GM18519 (cell line): ENCODE results near the gene LAMC3.

ENCODE experiments used
- ATAC-seq: cut with Tn5 transposase; IDR thresholded peaks from one replicate; pipeline ENCODE4 v1.9.1; 2021; ENCODE audit warnings: mild to moderate bottlenecking, moderate library complexity; ENCODE audit not compliant: unreplicated experiment, low FRiP score

Gene LAMC3

DNA sequence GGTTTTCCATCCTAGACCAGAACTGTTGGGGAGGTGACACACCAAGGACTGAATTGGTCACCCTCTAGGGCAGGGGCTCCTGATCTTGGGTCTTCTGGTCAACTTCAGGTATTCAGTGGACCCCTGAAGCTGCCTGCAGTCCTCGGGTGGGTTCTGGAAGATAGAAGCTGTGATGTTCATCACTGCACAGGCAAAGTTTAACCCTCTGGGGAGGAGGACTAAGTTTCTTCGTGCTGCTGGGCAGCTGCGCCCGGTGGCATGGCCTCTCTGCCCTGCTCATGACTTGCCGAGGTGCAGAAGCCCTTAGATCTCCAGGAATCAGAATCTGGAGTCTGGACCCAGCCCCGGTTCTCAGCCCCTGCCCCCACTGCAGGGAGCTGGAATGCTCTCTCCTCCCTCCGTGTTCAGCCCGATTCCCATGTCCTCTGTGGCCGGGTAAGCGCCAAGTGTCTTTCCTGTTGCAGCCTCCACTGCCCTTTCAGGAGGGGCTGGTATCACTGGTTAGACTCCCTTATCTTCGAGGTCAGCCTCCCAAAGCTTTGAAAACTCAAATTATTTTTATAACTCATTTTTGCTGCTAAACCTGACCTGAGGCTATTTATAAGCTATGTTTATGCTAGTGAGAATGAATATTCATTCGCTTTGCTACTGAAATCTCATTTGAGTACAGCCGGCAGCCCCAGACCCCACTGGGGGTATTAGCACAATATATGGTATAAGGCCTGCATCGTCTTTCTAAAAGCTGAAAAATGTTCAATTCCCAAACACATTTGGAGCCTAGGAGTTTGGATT is 1.7 kb downstream of the LAMC3 start:
- ATAC-seq: no peak

DNA sequence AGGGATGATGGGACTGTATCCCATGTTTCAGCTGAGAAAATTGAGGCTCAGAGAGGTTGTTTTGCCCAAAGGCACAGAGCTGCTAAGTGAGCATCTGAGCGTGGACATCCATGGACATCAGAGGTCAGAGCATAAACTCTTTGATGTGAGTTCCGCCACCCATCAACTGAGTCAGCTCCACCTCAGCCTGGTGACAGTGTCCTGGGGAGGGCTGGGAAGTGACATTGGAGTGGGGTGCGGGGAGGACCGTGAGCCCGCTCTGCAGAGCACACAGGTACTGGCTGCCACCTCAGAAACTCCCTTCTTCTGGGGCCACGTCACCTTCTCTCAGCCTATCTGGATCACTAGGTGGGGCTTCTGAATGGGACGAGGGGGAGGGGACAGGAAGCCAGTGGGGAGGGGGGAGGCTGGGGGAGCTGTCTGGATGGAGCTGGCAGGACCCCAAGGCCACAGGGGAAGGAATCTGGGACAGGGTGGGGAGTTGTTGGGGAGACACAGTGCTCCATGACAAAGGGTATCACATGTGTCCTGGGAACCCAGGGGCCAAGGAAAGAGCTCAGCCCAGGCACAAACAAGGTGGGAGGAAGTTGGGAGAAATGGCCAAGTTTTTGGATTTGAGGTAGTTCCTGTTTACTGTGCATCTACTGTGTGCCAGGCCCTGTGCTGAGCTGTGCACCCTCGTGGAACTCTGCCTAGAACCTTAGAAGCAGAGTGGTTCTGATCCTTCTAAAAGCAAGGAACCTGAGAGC is 2.5 kb downstream of the LAMC3 start:
- ATAC-seq: no peak

DNA sequence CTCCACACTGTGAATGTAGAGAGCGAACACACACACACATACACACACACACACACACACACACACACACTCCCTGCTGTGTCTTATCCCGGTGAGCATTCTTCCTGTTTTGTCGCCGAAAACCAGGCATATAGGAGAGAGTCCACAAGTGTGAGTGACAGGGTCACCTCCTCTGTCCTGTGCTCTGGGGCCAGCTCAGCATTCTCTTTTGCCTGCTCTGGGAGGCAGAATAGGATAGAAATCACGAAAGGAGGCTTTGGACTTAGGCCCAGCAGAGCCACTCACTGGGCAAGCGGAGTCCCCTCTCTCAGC is 3.0 kb downstream of the LAMC3 start:
- ATAC-seq: no peak

DNA sequence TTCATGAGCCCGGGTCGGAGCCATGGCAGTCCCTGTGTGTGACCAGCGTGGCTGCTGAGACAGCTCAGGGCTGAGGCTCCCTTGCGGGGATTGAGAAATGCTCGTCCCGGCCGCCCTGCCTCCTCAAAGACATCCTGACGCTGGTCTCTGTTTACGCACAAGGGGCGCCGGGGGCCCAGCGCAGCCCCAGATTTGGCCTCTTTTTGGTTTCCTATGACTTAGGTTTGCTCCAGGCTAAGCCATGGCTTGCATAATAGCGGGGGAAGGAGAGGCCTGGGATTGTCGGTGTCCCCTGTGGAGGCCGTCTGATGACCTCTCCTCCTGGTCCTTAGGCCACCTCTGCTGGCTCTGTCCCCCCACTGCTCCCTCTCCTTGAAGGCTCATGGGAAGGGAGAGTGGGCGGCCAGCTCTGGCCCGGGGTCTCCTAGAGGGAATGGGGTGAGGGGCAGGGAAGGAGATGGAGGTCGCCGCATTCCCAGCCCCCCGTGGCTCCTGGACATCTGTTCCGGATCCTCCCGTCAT is 3.5 kb downstream of the LAMC3 start:
- ATAC-seq: no peak

DNA sequence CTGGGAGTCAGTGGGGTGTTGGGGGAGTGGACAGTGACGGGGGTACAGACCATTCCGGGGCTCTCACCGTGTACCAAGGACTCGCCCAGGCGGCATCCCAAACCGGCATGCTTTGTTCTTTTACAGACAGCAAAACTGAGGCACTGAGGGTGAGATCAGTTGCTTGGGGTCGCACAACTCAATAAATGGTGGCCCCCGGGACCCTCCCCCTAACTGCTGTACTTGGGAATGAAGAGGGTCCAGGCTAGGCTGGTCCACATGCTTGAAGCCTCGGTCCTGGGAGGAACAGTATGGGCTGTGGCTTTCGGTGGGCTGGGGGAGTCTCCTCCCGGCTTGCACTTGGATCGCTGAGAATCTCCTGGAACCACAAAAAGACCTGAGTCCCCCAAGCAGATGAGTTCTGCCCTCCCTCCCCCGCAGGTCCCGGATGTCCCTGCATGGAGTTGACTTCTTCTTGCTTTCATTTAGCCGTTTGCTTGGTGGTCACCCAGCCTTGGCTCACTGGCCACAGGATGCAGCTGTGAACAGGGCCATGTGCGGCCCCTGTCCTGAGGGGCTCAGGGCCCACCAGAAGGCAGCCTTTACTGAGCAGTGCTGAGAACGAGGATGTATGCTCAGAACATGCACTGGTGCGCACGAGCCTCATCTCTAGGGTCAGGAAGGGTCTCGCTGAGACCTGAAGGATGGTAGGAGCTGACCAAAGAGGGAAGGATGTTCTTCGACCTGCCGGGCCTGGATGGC is 4.2 kb downstream of the LAMC3 start:
- ATAC-seq: no peak

DNA sequence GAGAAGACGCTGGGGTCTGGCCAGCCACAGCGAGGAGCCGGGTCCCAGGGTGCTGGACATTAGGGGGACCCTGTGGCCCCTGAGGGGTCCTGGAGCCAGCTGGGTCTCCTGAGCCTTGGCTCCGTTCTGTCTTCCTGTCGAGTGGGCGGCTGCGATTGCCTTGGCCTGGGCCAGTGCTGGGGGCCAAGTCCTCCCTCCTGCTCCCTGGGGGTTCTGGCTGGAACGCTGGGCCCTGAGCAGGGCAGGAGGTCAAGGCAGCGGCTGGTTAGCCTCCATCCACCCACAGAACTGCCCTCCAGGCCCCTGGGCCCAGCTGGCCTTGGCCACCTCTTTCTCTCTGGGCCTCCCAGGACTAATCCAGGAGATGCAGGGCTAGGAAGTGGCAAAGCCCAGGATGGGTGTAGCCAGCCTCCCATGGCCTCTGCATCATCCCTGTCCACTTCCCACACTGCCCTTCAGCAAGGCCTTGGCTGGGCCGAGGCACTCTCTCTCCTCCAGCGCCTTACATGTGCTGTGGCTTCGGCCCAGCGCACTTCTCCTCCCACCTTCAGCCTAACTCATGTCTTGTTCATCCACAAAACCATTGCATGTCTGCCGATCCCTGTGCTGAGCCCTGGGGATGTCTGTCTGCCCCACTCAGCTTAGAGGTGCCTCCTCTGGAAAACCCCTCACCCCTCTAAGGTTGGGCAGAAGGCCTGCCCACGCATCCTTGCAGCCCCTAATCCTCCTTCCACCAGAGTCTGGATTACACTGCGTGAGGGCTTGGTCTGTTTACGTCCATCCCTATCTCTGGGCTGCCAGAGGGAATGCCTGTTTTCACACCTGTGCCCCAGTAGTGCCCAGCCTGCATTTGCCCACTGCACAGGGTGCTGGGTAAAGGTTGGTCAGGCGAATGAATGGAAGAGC is 5.0 kb downstream of the LAMC3 start:
- ATAC-seq: no peak

DNA sequence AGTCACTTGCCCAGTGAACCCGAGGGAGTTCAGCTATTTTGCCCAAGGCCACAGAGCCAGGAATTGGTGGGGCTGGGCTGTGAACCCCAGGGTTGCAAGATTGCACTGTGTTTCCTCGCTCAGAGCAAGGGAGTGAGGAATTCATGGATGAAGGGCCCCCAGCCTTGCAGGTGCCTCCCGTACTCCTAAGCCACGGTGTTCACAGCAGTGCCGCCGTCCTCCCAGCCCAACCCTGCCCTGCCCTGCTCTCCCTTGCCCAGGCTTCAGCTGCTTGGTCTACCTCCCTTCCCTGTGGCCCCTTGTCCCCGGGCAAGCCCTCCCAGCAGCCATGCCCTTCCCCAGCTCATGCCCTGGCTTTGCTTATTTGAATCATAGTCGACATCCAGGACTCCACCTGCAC is 6.1 kb downstream of the LAMC3 start:
- ATAC-seq: no peak

DNA sequence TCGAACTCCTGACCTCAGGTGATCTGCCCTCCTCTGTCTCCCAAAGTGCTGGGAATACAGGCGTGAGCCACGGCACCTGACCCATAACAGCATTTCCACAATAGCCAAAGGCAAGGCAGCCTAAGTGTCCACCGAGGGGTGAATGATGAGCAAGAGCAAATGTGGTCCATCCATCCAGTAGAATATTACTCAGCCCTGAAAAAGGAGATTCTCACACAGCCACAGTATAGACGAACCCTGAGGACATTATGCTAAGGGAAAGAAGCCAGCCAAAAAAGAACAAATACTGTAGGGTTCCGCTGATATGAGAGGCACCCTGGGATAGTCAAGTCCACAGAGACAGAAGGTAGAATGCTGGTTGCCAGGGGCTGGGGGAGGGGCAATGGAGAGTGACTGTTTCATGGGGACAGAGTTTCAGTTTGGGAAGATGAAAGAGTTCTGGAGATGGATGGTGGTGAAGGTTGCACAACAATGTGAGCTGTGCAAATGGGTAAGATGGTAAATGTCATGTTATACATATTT is 7.0 kb downstream of the LAMC3 start:
- ATAC-seq: no peak

DNA sequence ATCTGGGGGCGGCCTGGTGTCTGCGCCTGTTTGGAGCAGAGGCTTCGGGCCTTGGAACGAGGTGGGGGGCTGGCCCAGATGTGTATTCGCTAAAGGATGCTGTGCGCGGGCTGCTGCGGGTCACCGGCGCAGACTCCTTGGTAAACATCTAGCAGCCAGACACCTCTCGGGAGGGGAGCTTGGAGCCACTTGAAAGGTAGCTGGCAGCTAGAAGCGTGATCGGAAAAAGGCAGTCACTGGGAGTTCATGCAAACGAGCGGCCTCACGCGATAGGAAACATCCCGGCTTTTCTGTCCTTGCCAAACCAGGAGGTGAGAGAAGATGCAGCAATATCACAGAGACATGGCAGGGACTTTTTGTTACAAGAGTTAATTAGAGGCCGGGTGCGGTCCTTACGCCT is 8.1 kb downstream of the LAMC3 start:
- ATAC-seq: no peak

DNA sequence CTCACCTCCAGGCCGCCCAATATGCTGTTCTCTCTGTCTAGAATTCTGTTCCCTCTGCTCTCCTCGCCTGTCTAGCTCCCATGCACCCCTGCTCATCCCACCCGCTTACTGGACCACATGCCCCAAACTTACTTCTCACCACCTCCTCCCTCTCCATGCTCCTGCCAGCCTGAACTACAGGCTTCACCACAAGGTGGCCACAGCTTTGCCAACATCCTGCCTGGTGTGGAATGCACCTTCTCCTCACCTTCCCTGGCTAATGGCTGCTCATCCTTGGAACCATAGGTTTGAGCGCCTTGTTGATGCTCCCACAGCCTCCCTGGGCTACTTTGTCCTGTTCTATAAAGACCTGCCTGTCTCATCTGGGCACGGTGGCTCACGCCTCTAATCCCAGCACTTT is 9.6 kb downstream of the LAMC3 start:
- no peak for ATAC-seq

DNA sequence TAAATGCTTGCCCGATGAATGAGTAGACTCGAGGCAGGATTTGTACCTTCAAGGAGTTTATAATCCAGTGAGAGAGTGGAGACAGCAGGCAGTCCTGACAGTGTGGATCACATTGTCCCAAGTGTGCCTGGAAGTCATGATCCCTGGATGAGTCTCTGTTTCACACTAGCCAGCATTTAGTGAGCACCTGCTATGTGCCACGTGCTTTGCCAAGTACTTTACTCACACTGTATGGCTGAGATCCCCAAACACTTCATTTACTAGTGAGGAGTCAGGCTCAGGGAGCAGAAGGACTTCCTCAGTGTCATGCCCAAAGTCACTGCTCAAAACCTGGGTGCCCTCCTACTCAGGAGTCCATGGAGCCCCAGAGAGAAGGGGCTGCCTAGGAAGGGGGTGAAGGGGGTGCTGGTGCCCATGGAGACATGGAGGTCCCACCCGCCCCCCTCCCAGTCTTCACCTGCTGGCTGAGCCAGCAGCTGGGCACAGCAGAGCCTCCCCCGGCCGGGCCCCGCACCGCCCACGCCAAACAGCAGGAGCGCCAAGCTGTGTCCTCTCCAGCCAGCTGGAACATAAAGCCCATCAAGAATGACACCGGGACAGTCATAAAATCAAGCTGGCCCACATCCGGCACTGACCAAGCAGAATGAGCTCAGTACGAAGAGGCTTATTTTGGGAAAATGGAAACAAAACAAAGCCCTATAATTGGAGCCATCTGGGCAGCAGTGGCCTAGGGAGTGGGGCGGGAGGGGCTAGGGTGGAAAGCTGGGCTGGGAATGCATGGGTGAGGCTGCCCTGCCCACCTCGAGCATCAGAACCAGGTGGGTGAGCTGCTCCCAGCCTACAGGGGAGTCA is 10.6 kb downstream of the LAMC3 start:
- ATAC-seq: no peak

DNA sequence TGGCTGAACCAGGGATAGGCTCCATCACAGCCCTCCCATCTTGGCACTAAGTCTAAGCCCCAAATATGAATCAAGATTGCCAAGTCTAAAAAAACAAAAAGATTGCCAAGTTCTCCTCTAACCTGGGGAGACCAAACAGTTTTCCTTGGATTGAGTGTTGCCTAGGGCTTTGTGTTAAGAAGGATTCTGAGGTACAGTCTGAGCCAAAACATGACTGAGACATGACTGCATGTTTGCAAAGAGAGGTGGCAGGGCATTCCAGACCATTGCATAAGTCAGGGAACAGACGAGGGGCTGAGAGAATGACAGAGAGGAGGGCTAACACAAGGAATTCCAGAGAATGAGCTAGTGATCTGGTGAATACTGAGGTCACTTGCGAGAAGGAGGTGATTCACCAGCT is 11.4 kb downstream of the LAMC3 start:
- no peak for ATAC-seq

DNA sequence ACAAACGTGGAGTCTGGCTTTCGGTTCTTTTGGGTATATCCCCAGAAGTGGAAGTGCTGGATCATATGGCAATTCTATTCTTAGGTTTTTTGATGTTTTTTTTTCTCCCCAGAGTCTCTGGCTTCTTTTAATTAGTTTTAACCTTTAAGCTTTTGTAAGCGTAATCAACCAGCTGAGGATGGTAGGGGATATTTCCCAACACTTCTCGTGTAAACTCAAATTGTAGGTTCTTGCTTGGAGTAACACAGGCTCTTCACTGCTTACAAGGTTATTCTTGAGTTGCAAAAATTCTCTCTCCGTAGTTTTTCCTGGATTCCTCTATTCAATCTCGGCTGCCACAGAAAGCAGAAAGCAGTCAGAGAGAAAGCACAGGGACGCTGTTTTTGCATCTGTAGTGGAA is 11.9 kb downstream of the LAMC3 start:
- ATAC-seq: no peak

DNA sequence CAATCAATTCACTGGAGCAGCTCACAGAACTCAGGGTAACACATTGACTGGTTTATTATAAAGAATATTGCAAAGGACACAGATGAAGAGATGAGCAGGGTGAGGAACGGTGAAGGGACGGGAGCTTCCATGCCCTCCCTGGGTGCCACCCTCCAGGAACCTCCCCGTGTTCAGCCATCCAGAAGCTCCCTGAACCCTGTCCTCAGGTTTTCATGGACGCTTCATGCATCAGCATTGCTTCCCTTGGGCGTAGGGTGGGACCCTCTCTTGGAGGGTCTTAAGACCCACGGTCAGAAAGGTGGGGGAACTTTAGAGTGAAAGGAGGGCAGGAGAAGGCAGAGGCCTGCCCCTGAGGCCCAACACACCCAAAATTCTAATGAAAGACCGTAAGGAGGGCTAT is 12.8 kb downstream of the LAMC3 start:
- ATAC-seq: no peak

DNA sequence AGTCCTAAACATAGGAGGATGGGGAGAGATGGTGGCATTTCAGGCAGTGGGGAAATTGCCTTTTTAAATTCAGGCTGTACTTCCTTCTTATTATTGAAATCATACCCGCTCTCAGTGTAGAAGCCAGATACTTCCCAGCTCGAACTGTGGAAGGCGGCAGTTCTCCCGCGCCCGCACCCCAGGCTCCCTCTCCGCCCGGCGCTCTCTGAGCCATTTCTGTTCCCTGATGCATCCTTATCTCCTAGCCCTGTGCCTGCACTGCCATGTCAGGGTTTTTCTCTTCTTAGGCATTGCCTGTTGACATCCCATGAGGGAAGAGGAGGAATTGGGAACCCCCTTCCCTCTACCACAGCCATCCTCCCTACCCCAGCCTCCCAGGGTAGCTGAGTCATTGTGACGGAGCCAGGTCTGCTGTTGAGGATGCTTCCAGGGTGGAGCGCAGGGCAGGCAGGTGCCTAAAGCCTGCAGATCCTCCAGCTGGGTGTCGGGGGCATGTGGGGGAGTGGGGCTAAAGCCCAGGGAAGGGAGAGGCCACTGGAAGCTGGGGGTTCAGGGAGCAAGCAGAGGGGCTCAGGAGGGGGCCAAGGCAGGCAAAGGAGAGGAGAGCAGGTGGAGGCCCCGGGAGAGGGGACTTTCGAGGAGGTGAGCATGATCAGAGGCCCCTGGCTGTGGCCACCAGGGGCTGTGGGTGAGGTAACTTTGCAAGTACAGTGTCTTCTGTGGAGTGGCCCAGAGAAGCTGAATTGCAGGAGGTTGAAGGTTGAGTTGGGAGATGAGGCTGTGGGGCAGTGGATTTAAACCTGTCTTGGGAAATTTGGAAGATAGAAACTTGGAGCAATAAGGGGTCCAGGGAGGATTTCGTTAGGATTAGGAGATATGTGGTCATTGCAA is 16.2 kb downstream of the LAMC3 start:
- no peak for ATAC-seq

DNA sequence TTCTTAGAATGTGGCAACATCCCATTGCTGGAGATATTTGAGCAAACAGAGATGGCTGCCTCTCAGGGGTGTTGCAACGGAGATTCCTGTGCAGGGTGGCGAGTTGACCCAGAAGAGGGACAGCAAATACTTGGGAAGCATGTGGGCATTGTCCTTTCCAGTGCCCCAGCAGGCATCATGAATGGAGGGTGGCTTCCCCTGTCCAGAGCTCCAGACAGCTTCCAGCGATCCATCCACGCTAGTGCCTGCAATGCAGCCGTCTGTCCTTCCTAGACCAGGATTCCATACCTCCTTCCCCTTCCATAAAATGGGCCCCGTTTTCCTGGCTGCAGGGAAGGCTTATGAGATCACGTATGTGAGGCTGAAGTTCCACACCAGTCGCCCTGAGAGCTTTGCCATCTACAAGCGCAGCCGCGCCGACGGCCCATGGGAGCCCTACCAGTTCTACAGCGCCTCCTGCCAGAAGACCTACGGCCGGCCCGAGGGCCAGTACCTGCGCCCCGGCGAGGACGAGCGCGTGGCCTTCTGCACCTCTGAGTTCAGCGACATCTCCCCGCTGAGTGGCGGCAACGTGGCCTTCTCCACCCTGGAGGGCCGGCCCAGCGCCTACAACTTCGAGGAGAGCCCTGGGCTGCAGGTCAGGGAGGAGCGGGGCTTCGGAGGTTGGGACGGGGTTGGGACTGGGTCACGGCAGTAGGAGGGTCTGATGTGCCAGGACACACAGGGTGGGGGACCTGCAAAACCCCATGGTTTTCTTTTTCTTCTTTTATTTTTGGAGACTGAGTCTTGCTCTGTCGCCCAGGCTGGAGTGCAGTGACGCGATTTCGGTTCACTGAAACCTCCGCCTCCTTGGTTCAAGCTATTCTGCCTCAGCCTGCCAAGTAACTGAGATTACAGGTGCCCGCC is 17.2 kb downstream of the LAMC3 start:
- ATAC-seq: no peak
